HPDE6-E6E7 (cell line): ENCODE measurements around the gene LARP4B.

Source experiments
- DNase-seq: peaks from one replicate; pipeline ENCODE4 v3.0.0; 2011; ENCODE audit warnings: missing footprints; ENCODE audit errors: extremely low spot score

LARP4B gene

GRCh38 chr10:787933-788651 lies 143.4 kb downstream of the LARP4B start:
- no peak for DNase-seq

- DNase-seq = no peak
Measured at GRCh38 chr10:786633-787474, 144.7 kb downstream of the LARP4B start.

- DNase-seq = no peak
Measured at GRCh38 chr10:785861-786214, 145.7 kb downstream of the LARP4B start.

- no peak for DNase-seq
Measured at GRCh38 chr10:785089-785860, 146.2 kb downstream of the LARP4B start.

- DNase-seq = peak; percentile 11
Measured at GRCh38 chr10:784403-785088, 147.0 kb downstream of the LARP4B start.

GRCh38 chr10:782751-783648 lies 148.5 kb downstream of the LARP4B start:
- no peak for DNase-seq

- DNase-seq = no peak
Measured at GRCh38 chr10:780536-781524, 150.7 kb downstream of the LARP4B start.

GRCh38 chr10:778626-779330 lies 152.7 kb downstream of the LARP4B start:
- no peak for DNase-seq

GRCh38 chr10:777913-778479 lies 153.5 kb downstream of the LARP4B start:
- DNase-seq = no peak

- DNase-seq = no peak
Measured at GRCh38 chr10:776772-777171, 154.7 kb downstream of the LARP4B start.

GRCh38 chr10:775245-776075 lies 156.0 kb downstream of the LARP4B start:
- no peak for DNase-seq

- DNase-seq = no peak
Measured at GRCh38 chr10:774661-775244, 156.8 kb downstream of the LARP4B start.

GRCh38 chr10:774223-774622 lies 157.3 kb downstream of the LARP4B start:
- no peak for DNase-seq

GRCh38 chr10:773562-774161 lies 157.8 kb downstream of the LARP4B start:
- no peak for DNase-seq

GRCh38 chr10:772227-772637 lies 159.3 kb downstream of the LARP4B start:
- no peak for DNase-seq

- DNase-seq = no peak
Measured at GRCh38 chr10:771647-772046, 159.9 kb downstream of the LARP4B start.

- no peak for DNase-seq
Measured at GRCh38 chr10:770975-771374, 160.5 kb downstream of the LARP4B start.
